ENCODE data around the gene SIAH2. TPM values are rescaled to one million over a fixed set of nuclear protein-coding genes. Genes with fewer than 3 reads are reported as not detected.

SIAH2 gene
- total RNA-seq, 1 donor from 2014 or later, result 27.6 TPM

GRCh38 chr3:150725548-150725947, 37.4 kb downstream of the SIAH2 start:
- H3K4me1 Mint-ChIP-seq (ENCODE audit: unreplicated experiment), result no peaks in the 10 kb centered on the region
- H3K9me3 Mint-ChIP-seq (ENCODE audit: unreplicated experiment), result no peaks in the 10 kb centered on the region
- no peak overlapping the region for H3K27ac Mint-ChIP-seq (ENCODE audit: unreplicated experiment)
- DNase-seq (ENCODE audit: extremely low spot score, unreplicated experiment), result no peak
- H3K27me3 Mint-ChIP-seq (ENCODE audit: unreplicated experiment), result no peaks in the 10 kb centered on the region
- no peaks in the 10 kb centered on the region for H3K36me3 Mint-ChIP-seq (ENCODE audit: unreplicated experiment)
- H3K4me3 Mint-ChIP-seq (ENCODE audit: unreplicated experiment), result no peak overlapping the region
- TF ChIP-seq, protein P1, sequence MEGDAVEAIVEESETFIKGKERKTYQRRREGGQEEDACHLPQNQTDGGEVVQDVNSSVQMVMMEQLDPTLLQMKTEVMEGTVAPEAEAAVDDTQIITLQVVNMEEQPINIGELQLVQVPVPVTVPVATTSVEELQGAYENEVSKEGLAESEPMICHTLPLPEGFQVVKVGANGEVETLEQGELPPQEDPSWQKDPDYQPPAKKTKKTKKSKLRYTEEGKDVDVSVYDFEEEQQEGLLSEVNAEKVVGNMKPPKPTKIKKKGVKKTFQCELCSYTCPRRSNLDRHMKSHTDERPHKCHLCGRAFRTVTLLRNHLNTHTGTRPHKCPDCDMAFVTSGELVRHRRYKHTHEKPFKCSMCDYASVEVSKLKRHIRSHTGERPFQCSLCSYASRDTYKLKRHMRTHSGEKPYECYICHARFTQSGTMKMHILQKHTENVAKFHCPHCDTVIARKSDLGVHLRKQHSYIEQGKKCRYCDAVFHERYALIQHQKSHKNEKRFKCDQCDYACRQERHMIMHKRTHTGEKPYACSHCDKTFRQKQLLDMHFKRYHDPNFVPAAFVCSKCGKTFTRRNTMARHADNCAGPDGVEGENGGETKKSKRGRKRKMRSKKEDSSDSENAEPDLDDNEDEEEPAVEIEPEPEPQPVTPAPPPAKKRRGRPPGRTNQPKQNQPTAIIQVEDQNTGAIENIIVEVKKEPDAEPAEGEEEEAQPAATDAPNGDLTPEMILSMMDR (IDR thresholded peaks at IDR 0.05), result no peak

- Mint-ChIP-seq H3K4me1 (ENCODE audit: unreplicated experiment) (no peaks in the 10 kb centered on the region), H3K27me3 (ENCODE audit: unreplicated experiment) (no peaks in the 10 kb centered on the region), H3K9me3 (ENCODE audit: unreplicated experiment) (no peaks in the 10 kb centered on the region), H3K4me3 (ENCODE audit: unreplicated experiment) (no peak overlapping the region), H3K27ac (ENCODE audit: unreplicated experiment) (no peak overlapping the region), H3K36me3 (ENCODE audit: unreplicated experiment) (no peaks in the 10 kb centered on the region)
- no peak for DNase-seq (ENCODE audit: extremely low spot score, unreplicated experiment)
- TF ChIP-seq, protein P1 (IDR thresholded peaks at IDR 0.05), result no peak
These were observed 39.0 kb downstream of the SIAH2 start for GRCh38 chr3:150723946-150724345.

DNA sequence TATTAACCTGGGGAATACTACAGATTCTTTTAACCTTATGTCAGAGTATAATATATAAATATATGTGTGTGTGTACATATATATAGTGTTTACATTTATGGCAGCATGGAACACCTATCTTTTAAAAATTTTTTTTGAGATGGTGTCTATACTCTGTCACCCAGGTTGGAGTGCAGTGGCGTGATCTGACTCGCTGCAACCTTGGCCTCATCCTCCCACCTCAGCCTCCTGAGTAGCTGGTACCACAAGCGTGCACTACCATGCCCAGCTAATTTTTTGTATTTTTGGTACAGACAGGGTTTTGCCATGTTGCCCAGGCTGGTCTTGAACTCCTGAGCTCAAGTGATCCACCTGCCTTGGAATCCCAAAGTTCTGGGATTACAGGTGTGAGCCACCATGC, 40.7 kb downstream of the SIAH2 start:
- Mint-ChIP-seq H3K27me3 (ENCODE audit: unreplicated experiment) (no peaks in the 10 kb centered on the region), H3K27ac (ENCODE audit: unreplicated experiment) (no peak overlapping the region), H3K9me3 (ENCODE audit: unreplicated experiment) (no peaks in the 10 kb centered on the region), H3K36me3 (ENCODE audit: unreplicated experiment) (no peaks in the 10 kb centered on the region), H3K4me1 (ENCODE audit: unreplicated experiment) (no peaks in the 10 kb centered on the region), H3K4me3 (ENCODE audit: unreplicated experiment) (no peak overlapping the region)
- TF ChIP-seq, protein P1 (IDR thresholded peaks at IDR 0.05), result no peak
- no peak for DNase-seq (ENCODE audit: extremely low spot score, unreplicated experiment)

- Mint-ChIP-seq H3K36me3 (ENCODE audit: unreplicated experiment) (no peaks in the 10 kb centered on the region), H3K27ac (ENCODE audit: unreplicated experiment) (no peak overlapping the region), H3K4me1 (ENCODE audit: unreplicated experiment) (no peaks in the 10 kb centered on the region), H3K27me3 (ENCODE audit: unreplicated experiment) (no peaks in the 10 kb centered on the region), H3K4me3 (ENCODE audit: unreplicated experiment) (no peak overlapping the region), H3K9me3 (ENCODE audit: unreplicated experiment) (peaks cover under 1% of the 10 kb centered on the region)
- no peak for DNase-seq (ENCODE audit: extremely low spot score, unreplicated experiment)
- TF ChIP-seq, protein P1 (IDR thresholded peaks at IDR 0.05), result peak; percentile 80
These were observed 41.5 kb downstream of the SIAH2 start for GRCh38 chr3:150721285-150722130.

DNA sequence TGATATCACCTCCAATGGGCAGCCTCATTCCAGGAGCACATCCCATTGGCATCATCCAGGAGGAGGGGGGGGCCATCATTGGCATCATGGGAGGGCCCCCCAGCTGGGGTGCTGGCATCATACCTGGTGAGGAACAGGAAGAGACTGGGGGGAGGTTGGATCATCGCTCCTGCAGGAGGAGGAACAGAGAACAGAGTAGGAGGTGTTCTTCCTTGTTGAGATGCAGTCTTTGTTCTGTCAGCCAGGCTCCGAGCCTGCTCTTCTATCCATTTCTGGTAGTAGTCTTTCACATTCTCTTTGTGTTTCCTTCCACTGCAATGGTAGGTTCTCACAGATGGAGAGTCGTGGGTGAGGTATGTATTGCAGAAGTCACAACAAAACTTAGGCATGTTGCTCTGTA, 42.5 kb downstream of the SIAH2 start:
- Mint-ChIP-seq H3K4me1 (ENCODE audit: unreplicated experiment) (no peaks in the 10 kb centered on the region), H3K9me3 (ENCODE audit: unreplicated experiment) (peaks cover 6% of the 10 kb centered on the region)

More for the DNA sequence above, 42.5 kb downstream of the SIAH2 start:
- DNase-seq (ENCODE audit: extremely low spot score, unreplicated experiment), result no peak
- Mint-ChIP-seq H3K36me3 (ENCODE audit: unreplicated experiment) (no peaks in the 10 kb centered on the region), H3K4me3 (ENCODE audit: unreplicated experiment) (no peak overlapping the region), H3K27ac (ENCODE audit: unreplicated experiment) (no peak overlapping the region), H3K27me3 (ENCODE audit: unreplicated experiment) (no peaks in the 10 kb centered on the region)
- TF ChIP-seq, protein P1 (IDR thresholded peaks at IDR 0.05), result no peak

Measured in osteocyte (in vitro differentiated cells).